Brain pericyte (primary cell): ENCODE data around the gene KCNJ10.

Experiments used
- DNase-seq: peaks from one replicate; pipeline ENCODE4 v3.0.0-alpha.2; 2012; ENCODE audit warnings: low read depth, low spot score

The KCNJ10 gene

DNA sequence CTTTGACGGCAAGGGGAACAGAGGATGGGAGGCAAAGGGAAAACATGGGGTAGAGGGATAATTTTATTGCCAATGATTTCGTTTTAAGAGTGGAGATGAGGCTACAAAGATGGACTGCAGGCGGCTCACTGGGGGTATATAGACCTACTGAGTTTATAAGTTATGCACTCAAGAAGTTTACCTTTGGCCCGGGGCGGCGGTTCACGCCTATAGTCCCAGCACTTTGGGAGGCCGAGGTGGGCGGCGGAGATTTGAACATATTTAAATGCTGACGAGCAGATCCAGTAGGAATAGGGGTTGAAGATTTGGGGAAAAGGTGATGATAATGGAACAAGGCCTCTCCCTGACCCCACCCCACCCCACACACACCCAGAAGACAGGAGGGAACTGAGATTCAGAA, 107.8 kb downstream of the KCNJ10 start:
- DNase-seq: no peak

DNA sequence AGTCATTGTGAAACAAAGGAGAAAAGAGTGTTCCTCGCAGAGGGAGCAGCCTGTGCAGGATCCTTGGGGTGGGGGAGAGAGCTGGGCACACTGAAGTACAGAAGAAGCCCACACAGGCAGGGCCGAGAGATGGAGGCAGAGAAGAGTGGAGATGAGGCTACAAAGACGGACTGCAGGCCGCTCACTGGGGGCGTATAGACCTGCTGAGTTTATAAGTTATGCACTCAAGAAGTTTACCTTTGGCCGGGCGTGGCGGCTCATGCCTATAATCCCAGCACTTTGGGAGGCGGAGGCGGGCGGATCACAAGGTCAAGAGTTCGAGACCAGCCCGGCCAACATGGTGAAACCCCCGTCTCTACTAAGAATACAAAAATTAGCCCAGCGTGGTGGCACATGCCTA, 108.3 kb downstream of the KCNJ10 start:
- no peak for DNase-seq

DNA sequence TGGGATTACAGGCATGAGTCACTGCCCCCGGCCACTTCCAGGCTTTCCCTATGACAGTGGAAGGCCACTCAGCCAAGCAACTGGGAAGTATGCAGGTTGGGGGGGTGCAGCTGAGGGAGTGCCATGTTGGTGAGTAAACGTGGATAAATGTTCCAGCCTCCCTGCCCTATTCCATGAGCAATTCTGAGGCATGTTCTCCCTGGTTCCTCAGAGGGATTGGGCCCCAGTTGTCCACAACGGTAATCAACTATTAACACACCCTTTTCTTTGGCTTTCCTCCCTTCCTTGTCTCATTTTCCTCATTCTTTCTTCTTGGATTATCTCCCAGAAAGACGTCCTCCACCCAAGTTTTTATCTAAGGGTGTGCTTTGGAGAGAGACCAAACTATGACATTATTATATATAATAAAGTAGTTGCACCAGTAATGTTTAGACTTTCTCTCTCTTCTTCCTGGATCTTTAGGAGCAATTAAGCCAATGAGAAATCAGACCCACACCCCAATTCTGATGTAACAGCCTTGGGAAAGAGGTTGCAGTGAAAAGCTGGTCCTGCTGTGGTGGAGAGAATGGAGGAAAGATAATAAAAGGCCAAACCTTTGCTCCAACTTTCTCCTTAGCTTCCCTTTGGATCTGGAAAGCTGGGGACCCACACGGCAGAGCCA, 109.1 kb downstream of the KCNJ10 start:
- no peak for DNase-seq

DNA sequence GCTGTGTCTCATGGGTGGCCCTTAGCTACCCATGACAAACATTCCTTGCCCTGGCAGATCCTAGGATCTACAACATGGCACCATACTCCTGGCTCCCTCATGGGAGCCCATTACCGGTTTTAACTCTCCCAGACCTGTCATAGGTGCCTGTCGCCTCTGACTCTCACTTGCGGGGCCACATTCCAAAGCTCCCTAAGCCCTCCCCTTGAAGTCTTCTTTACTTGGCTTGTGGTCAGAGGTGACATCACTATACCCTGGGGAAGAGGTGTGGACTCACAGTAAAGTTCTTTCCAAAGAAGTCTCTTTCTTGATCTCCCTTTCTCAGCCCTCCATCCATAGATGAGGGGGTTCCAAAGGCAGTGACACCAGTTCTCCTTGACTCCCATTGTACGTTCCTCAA, 110.5 kb downstream of the KCNJ10 start:
- DNase-seq: no peak

DNA sequence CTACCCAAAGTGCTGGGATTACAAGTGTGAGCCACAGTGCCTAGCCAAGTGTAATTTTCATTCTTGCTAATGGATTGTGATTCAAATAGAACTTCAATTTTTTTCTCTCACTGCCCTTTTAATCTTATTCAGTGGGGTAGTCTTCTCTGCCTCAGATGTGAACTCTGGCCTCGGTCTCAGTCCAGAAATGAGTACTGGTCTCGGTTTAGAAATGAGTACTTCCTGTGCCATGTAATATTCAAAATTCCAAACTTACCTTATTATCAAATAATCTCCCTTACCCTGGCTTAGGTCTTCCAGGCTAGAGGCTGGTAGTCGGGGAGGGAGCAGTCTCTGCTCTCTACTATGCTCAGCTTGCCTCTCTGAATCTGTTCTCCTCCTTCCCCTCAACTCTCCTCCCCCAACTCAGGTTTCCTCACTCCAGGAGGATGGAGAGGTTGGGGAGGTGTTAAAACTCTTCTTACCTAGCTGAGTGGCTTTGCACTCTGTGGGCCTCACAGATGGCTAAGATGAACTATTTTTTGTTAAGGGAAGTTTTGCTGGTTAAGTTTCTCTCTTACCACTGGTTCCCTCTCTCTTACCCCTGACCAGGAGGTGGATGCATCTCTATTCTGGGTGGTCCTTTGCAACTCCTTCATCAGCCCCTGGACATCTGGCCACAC, 111.1 kb downstream of the KCNJ10 start:
- DNase-seq: no peak

DNA sequence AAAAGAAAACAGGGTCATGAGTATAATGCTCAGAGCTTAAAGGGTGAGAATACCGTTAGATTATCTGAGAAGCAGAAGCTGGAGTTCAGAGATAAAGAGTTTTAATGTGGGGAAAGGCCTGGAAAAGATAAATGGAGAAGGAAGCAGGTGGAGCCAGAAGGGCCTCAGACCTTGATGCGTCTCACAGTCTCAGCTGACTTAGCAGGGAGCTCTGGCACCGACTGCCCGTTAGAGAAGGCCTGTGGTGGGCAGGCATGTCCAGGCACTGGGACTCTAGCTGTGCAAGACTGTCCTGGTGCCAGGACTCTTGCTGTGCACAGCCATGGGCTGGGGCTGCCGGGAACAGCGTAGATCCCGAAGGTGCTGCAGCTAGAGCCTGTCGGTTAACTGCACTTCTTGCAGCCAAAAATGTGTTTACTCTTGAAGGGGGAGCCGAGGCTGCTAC, 112.1 kb downstream of the KCNJ10 start:
- no peak for DNase-seq

DNA sequence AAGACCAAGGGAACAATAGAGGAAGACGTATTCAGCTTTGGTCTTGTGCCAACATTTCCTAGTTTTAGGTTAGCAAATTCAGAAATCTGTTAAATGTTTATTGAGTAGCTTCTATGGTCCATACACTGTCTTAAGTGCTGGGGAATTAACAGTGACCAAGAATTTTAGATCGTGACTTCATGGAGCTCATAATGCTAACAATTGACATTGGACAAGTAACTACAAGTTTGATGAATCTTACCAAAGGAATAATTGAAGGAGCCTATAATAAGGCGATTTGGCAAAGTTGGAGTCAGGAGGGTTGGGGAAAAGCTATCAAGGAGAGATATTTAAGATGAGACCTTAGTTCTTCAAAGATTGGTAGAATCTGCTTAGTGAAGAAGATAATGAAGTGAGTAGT, 114.5 kb downstream of the KCNJ10 start:
- DNase-seq: no peak

DNA sequence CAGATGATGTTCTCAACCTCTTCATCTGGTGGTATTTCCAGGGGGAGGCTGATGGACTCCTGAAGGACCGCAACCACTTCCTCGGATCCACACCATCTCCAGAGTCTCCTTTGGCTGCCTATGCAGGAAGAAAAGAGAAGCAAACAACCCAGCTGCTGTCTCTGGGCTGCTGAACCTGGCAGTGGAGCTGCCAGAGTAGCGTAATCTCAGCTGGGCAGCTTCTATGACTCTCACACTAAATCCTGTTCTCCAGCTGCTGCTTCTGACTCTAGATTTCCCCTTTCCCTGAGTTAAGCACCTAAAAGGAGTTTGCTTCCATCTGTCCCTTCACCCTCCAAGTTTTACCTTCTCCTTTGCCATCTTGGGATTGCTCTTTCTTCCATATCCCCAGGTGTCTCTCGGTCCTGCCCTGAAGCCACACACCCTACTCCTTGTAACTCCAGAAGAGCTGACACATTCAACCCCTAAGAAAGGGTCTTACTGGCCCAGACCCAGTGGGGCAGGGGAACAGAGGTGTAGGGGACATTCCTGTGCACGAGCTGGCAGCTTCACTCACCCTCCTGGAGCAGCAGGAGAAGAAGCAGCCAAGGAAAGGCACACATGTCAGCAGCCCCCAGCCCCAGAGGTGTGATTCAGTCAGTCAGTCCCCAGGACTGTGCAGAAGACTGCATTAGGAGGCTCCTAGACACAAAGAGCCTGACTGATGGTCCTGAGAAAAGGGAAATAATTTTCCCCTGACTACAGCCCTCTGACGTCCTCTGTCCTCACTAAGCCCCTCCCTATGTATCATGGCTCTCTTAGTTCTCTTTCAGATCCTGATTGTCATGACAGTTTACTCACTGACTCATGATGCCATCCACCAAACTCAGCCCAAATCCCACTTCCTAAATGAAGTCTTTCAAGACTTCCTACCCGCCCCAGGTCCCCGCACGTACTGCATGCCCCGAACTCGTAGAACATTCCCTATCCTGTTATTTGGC, 116.1 kb downstream of the KCNJ10 start, which contains the start of gene SLAMF9:
TSS of gene SLAMF9 (minus strand) at position 702 of the 980 bp plus-strand sequence. CDS start at position 602, 100 bp downstream.
- no peak for DNase-seq

DNA sequence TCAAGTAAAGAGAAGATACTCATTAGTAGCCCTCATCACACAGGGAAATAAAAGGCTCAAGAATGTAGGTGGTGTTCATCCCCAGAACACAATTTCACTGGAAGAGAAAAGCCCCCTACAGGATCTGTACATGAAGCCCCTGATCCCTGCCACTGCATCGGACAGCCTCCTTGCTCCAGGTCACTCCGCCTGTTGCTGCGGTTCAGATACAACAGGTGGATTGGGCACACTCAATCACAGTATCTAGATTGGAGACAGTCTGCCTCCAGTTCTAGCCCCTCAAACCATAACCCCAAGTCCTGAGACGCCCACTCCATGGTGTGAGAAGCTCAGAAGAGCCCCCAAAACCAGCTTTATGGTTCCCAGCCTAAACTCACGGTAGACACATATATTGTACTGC, 117.0 kb downstream of the KCNJ10 start:
- no peak for DNase-seq

DNA sequence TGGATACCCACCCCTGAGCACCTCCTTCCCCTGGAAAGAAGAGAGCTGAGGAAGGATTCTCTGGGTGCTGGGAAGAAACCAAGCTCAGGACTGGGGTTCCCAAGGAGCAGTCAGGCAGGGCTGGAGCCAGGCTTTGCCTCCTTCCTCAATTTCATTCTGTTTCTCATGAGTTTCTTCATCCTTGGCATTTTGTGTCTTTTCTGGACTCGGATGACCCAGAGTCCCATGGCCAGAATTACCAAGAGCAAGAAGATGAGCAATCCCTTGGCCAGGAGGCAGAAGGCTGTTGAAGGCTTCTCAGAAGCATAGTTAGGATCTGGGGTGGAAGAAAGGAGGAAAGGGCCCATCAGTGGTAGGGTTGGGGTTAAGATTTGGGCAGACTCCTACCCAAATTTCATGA, 118.4 kb downstream of the KCNJ10 start:
- DNase-seq: no peak

DNA sequence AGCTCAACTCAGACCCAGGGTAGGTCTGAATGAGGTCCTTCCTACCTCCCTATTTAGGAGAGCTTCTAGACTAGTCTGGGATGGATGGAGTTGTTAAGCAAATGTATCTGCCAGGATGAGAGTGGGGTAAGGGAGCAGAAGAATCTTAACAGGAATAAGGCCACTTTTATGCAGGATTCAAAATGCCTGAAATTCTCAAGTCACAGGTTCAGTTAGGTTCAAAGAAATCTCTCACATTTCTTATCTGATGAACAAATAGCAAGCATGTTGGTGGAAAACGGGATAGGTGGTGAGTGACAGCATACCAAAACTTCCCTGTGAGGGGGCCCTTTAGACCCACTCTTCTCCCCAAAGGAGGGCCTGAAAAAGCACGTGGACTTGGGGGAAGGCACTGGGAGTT, 118.9 kb downstream of the KCNJ10 start:
- DNase-seq: no peak

DNA sequence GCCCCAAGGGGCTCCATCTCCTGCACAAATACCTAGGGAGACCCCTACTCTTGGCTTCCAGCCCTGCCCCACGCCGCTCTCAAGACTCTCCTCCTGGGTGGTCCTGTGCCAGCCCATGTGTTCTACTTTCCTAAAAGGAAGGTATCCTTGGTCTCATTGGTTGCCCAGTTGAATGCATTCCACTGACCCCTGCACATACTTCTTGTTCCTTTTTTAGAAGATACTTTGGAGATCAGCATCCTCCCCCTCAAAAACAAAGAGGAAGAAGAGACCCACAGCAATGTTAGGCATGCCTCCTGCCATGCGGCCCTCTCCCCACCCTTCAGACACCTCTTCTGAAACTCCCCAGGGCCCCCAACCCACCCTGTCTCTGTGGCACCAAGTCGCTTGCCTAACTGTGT, 120.0 kb downstream of the KCNJ10 start:
- no peak for DNase-seq

DNA sequence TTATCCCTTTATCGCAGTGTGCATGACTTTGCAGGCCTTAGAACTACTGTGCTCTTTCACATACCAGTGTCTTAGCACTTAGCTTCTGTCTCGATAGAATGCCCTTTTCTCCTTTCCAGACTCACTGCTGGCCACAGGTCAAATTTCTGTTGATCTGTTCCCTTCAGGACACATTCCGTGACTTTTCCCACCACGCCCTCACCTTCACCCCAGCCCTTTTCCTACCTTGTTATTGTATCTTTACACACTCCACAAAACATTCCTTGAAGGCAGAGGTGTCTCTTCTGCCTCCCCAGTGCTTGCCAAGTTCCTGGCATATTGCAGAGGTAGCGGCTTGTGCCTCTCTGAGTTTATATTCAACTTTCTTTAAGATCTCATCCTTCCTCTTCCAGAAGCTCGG, 120.8 kb downstream of the KCNJ10 start:
- DNase-seq: no peak
